22Rv1 (cell line): ENCODE measurements around the gene SH3D19.

Source experiments
- ZFX ChIP-seq: fragments of 450-650 bp; IDR thresholded peaks from 2 replicates; pipeline ENCODE4 v1.6.1; 2017; ENCODE audit warnings: antibody characterized with exemption, borderline replicate concordance
- TF ChIP-seq, protein P1 (sequence below): fragments of 450-650 bp; IDR thresholded peaks from 2 replicates; pipeline ENCODE4 v1.5.1; 2017; ENCODE audit warnings: mild to moderate bottlenecking

DNA sequence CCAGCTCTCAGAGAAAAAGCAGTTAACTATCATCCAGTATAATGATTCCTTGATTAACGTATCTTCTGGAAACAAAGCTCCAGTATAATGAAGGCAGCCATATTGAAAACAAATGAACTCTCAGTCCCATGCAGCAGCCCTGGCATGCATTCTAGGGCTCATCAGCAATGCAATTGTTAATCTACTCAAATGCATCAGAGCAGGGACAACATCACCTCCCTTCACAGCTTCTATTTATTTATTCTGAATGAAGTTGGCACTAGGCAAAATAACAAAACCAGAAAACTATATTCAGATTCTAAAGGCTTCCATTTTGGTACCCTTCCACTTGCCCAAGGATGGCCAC, 11.4 kb downstream of the SH3D19 start:
- TF ChIP-seq, protein P1, sequence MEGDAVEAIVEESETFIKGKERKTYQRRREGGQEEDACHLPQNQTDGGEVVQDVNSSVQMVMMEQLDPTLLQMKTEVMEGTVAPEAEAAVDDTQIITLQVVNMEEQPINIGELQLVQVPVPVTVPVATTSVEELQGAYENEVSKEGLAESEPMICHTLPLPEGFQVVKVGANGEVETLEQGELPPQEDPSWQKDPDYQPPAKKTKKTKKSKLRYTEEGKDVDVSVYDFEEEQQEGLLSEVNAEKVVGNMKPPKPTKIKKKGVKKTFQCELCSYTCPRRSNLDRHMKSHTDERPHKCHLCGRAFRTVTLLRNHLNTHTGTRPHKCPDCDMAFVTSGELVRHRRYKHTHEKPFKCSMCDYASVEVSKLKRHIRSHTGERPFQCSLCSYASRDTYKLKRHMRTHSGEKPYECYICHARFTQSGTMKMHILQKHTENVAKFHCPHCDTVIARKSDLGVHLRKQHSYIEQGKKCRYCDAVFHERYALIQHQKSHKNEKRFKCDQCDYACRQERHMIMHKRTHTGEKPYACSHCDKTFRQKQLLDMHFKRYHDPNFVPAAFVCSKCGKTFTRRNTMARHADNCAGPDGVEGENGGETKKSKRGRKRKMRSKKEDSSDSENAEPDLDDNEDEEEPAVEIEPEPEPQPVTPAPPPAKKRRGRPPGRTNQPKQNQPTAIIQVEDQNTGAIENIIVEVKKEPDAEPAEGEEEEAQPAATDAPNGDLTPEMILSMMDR, result no peak
- no peak for TF ChIP-seq ZFX
